HepG2 (cell line): ENCODE measurements around the gene QPCT. TPM values are rescaled to one million over a fixed set of nuclear protein-coding genes. Genes with fewer than 3 reads are reported as not detected.

ENCODE experiments used
- CCAR2 ChIP-seq: fragments of 200-400 bp; formaldehyde crosslinking; optimal IDR thresholded peaks from 2 replicates; pipeline ENCODE3; 2018; ENCODE audit warnings: low read depth, mild to moderate bottlenecking, low read length, moderate library complexity
- GPN1 ChIP-seq: sonication (generic); formaldehyde crosslinking; IDR thresholded peaks from 2 replicates; pipeline ENCODE4 v1.5.1; 2020; ENCODE audit warnings: missing genetic modification reagents, borderline replicate concordance
- NFATC3 ChIP-seq: sonication (generic); formaldehyde crosslinking; IDR thresholded peaks from 2 replicates; pipeline ENCODE4 v1.5.1; 2020; ENCODE audit warnings: mild to moderate bottlenecking, missing genetic modification reagents
- SP5 ChIP-seq: IDR thresholded peaks from 2 replicates; pipeline ENCODE4 v1.6.1; 2016; ENCODE audit warnings: low read depth, borderline replicate concordance
- TAF15 ChIP-seq: fragments of 200-400 bp; formaldehyde crosslinking; IDR thresholded peaks from one replicate; pipeline ENCODE4 v1.6.1; 2018; ENCODE audit warnings: mild to moderate bottlenecking, low read depth, low read length; ENCODE audit not compliant: poor library complexity, severe bottlenecking
- TCF7 ChIP-seq: sonication (generic); IDR thresholded peaks from 2 replicates; pipeline ENCODE4 v1.6.1; 2016; ENCODE audit warnings: antibody characterized with exemption, low read depth
- ZBTB20 ChIP-seq: sonication (generic); formaldehyde crosslinking; IDR thresholded peaks from 2 replicates; pipeline ENCODE4 v1.8.1; 2023; ENCODE audit warnings: missing genetic modification reagents, low read depth, mild to moderate bottlenecking, borderline replicate concordance
- ZNF260 ChIP-seq: sonication (generic); formaldehyde crosslinking; IDR thresholded peaks from 2 replicates; pipeline ENCODE4 v1.4.0; 2020; ENCODE audit warnings: missing genetic modification reagents, low read depth, mild to moderate bottlenecking, borderline replicate concordance
- ZNF343 ChIP-seq: sonication (generic); formaldehyde crosslinking; IDR thresholded peaks from 2 replicates; pipeline ENCODE4 v1.4.0; 2020; ENCODE audit warnings: mild to moderate bottlenecking, missing genetic modification reagents
- ZNF501 ChIP-seq: sonication (generic); formaldehyde crosslinking; IDR thresholded peaks from 2 replicates; pipeline ENCODE4 v1.5.1; 2020; ENCODE audit warnings: mild to moderate bottlenecking, moderate library complexity, missing genetic modification reagents
- ZZZ3 ChIP-seq: sonication (generic); formaldehyde crosslinking; IDR thresholded peaks from 2 replicates; pipeline ENCODE4 v1.4.0; 2020; ENCODE audit warnings: missing genetic modification reagents, mild to moderate bottlenecking, borderline replicate concordance
- polyA plus RNA-seq, 8 experiments: library from polyadenylated mRNA; depleted of rRNA in 3 of 8; stranded (reverse) in 7 of 8; unstranded in 1 of 8; fragments of >200 nt; fragmentation: Illumina TruSeq in 4 of 8; extraction: Trizol in 4 of 8; gene quantifications; 2 replicates each; pipeline versions ENCODE4 v1.2.1 to v1.2.3, GENCODE V29; 2011 to 2016; ENCODE audit warnings: low read depth in 4 of 8, missing spikeins in 1 of 8, mixed read lengths in 1 of 8; ENCODE audit not compliant: insufficient read depth in 1 of 8
- total RNA-seq, 5 experiments: library from RNA; depleted of rRNA; stranded (reverse); fragments of >200 nt; fragmentation: Illumina TruSeq; extraction: Trizol; gene quantifications; 2 replicates each; pipeline ENCODE4 v1.2.3, GENCODE V29; 2016; ENCODE audit warnings: low read depth in 1 of 5
- TF ChIP-seq, protein P1 (sequence below): sonication (generic); formaldehyde crosslinking; IDR thresholded peaks from 2 replicates; pipeline ENCODE4 v1.4.0; 2020; ENCODE audit warnings: missing genetic modification reagents, borderline replicate concordance
- TF ChIP-seq, protein P2 (sequence below): sonication (generic); formaldehyde crosslinking; IDR thresholded peaks from 2 replicates; pipeline ENCODE4 v1.5.1; 2020; ENCODE audit warnings: missing genetic modification reagents, mild to moderate bottlenecking, borderline replicate concordance
- TF ChIP-seq, protein P3 (sequence below), 2 experiments: fragments of 450-650 bp in 1 of 2; sonication (generic) in 1 of 2; formaldehyde crosslinking; IDR thresholded peaks; 2 replicates each; pipeline versions ENCODE4 v1.5.0 to v1.8.0; 2020 to 2022; ENCODE audit warnings: mild to moderate bottlenecking in 1 of 2, missing genetic modification reagents in 1 of 2
- TF ChIP-seq, protein P4 (sequence below): sonication (generic); formaldehyde crosslinking; IDR thresholded peaks from 2 replicates; pipeline ENCODE4 v1.5.0; 2020; ENCODE audit warnings: mild to moderate bottlenecking, missing genetic modification reagents
- TF ChIP-seq, protein P5 (sequence below): sonication (generic); formaldehyde crosslinking; IDR thresholded peaks from 2 replicates; pipeline ENCODE4 v1.4.0; 2020; ENCODE audit warnings: missing genetic modification reagents

The QPCT gene
- total and polyA plus RNA-seq, 2 of the 13 experiments (the other 11 are each of a cell fraction or from before 2014, with no cell fraction given) = 0.77 to 1.2 TPM

DNA sequence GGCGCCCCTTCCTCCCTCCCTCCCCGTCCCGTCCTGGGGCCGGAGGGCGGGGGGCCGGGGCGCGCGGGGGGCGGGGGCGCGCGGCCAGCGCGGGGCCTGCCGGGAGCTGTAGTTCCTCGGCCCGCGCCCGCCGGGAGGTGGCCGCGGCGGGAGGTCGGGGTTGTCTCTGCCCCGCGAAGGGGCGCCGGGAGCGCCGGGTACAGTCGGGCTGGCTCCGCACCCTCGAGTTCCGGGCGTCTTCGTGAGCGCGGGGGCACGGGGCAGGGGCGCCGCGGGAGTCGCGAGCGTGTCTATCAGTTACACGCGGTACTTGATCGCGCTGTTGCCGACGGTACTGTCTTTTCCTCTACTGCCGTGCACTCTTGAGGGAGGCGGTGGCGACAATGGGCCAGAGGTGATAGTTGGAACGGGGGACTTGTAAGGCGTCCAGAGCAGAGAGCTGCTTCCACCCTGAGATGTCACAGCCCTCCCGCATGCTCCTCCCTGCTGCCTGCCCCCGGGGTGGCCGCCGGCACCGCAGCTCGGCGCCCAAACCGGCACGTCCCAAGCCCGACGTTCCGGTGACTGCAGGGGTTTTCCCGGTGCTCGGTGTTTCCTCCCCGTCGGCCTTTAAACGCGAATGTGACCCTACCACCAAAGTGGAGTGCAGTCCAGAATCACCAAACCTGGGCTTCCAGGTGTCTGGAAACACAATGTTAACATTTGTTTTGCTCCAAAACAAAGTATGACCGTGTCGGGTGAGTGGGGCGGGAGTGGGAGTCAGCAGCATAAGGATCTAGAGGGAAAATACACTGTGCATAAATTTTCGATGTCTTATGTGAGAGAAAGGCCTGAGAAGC is 19.4 kb upstream of the QPCT start, which contains the start of gene PRKD3 (continued):
- TF ChIP-seq, protein P1, sequence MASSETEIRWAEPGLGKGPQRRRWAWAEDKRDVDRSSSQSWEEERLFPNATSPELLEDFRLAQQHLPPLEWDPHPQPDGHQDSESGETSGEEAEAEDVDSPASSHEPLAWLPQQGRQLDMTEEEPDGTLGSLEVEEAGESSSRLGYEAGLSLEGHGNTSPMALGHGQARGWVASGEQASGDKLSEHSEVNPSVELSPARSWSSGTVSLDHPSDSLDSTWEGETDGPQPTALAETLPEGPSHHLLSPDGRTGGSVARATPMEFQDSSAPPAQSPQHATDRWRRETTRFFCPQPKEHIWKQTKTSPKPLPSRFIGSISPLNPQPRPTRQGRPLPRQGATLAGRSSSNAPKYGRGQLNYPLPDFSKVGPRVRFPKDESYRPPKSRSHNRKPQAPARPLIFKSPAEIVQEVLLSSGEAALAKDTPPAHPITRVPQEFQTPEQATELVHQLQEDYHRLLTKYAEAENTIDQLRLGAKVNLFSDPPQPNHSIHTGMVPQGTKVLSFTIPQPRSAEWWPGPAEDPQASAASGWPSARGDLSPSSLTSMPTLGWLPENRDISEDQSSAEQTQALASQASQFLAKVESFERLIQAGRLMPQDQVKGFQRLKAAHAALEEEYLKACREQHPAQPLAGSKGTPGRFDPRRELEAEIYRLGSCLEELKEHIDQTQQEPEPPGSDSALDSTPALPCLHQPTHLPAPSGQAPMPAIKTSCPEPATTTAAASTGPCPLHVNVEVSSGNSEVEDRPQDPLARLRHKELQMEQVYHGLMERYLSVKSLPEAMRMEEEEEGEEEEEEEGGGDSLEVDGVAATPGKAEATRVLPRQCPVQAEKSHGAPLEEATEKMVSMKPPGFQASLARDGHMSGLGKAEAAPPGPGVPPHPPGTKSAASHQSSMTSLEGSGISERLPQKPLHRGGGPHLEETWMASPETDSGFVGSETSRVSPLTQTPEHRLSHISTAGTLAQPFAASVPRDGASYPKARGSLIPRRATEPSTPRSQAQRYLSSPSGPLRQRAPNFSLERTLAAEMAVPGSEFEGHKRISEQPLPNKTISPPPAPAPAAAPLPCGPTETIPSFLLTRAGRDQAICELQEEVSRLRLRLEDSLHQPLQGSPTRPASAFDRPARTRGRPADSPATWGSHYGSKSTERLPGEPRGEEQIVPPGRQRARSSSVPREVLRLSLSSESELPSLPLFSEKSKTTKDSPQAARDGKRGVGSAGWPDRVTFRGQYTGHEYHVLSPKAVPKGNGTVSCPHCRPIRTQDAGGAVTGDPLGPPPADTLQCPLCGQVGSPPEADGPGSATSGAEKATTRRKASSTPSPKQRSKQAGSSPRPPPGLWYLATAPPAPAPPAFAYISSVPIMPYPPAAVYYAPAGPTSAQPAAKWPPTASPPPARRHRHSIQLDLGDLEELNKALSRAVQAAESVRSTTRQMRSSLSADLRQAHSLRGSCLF (CRISPR knock-in tag) = no peak
- TF ChIP-seq ZZZ3 (CRISPR knock-in tag) (no peak), ZNF343 (CRISPR knock-in tag) (no peak; the same call in 1 of the 2 replicates), ZNF501 (CRISPR knock-in tag) (peak; percentile 19; the same call in 1 of the 2 replicates), CCAR2 (no peak), SP5 (no peak), ZBTB20 (CRISPR knock-in tag) (peak; percentile 68), NFATC3 (CRISPR knock-in tag) (no peak), TAF15 (no peak), TCF7 (no peak), GPN1 (CRISPR knock-in tag) (0 out of 2 replicates have a peak, but pooled peaks have one; percentile 40), ZNF260 (CRISPR knock-in tag) (no peak)
- TF ChIP-seq, protein P2, sequence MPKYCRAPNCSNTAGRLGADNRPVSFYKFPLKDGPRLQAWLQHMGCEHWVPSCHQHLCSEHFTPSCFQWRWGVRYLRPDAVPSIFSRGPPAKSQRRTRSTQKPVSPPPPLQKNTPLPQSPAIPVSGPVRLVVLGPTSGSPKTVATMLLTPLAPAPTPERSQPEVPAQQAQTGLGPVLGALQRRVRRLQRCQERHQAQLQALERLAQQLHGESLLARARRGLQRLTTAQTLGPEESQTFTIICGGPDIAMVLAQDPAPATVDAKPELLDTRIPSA (CRISPR knock-in tag) = 0 out of 2 replicates have a peak, but pooled peaks have one; percentile 44
- TF ChIP-seq, protein P3, sequence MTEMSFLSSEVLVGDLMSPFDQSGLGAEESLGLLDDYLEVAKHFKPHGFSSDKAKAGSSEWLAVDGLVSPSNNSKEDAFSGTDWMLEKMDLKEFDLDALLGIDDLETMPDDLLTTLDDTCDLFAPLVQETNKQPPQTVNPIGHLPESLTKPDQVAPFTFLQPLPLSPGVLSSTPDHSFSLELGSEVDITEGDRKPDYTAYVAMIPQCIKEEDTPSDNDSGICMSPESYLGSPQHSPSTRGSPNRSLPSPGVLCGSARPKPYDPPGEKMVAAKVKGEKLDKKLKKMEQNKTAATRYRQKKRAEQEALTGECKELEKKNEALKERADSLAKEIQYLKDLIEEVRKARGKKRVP (CRISPR knock-in tag; IDR thresholded peaks at IDR 0.05) = no peak
- TF ChIP-seq, protein P4, sequence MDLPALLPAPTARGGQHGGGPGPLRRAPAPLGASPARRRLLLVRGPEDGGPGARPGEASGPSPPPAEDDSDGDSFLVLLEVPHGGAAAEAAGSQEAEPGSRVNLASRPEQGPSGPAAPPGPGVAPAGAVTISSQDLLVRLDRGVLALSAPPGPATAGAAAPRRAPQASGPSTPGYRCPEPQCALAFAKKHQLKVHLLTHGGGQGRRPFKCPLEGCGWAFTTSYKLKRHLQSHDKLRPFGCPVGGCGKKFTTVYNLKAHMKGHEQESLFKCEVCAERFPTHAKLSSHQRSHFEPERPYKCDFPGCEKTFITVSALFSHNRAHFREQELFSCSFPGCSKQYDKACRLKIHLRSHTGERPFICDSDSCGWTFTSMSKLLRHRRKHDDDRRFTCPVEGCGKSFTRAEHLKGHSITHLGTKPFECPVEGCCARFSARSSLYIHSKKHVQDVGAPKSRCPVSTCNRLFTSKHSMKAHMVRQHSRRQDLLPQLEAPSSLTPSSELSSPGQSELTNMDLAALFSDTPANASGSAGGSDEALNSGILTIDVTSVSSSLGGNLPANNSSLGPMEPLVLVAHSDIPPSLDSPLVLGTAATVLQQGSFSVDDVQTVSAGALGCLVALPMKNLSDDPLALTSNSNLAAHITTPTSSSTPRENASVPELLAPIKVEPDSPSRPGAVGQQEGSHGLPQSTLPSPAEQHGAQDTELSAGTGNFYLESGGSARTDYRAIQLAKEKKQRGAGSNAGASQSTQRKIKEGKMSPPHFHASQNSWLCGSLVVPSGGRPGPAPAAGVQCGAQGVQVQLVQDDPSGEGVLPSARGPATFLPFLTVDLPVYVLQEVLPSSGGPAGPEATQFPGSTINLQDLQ (CRISPR knock-in tag) = no peak
- TF ChIP-seq, protein P5, sequence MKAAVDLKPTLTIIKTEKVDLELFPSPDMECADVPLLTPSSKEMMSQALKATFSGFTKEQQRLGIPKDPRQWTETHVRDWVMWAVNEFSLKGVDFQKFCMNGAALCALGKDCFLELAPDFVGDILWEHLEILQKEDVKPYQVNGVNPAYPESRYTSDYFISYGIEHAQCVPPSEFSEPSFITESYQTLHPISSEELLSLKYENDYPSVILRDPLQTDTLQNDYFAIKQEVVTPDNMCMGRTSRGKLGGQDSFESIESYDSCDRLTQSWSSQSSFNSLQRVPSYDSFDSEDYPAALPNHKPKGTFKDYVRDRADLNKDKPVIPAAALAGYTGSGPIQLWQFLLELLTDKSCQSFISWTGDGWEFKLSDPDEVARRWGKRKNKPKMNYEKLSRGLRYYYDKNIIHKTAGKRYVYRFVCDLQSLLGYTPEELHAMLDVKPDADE (CRISPR knock-in tag) = no peak
